SK-N-SH (cell line): ENCODE results near the gene GJB3. TPM values are rescaled to one million over a fixed set of nuclear protein-coding genes. Genes with fewer than 3 reads are reported as not detected.

Experiments
- CTCF ChIA-PET: fragments of 300-600, 350-600 bp; formaldehyde crosslinking; extraction: SDS; loops from one replicate; lab custom pipeline; 2021; lab: Yijun Ruan, JAX
- POLR2A ChIA-PET: fragments of 350-600 bp; sonication (Branson Sonifier 250); formaldehyde crosslinking; extraction: SDS; loops from one replicate; lab custom pipeline; 2020; ENCODE audit warnings: antibody characterized with exemption, inconsistent platforms; lab: Yijun Ruan, JAX
- DNase-seq: peaks from one replicate; pipeline ENCODE4 v3.0.0; 2012
- H2AFZ ChIP-seq: fragments of 200-600 bp; sonication (generic); 2 replicates; pipeline ENCODE4 v1.8.1; 2016; ENCODE audit warnings: antibody characterized with exemption, mild to moderate bottlenecking, low read depth
- H3F3A ChIP-seq: fragments of 200-600 bp; sonication (generic); replicated peaks from 2 replicates; pipeline ENCODE3; 2016; ENCODE audit warnings: antibody characterized with exemption, mild to moderate bottlenecking; ENCODE audit not compliant: insufficient read depth
- H3K27ac ChIP-seq, 2 experiments: fragments of 200-500 bp in 1 of 2; fragments of 200-600 bp in 1 of 2; sonication (Bioruptor generic) in 1 of 2; sonication (generic), shearing (Covaris generic) in 1 of 2; 2 replicates each; pipeline versions ENCODE4 v1.5.1 to v1.6.1; 2014 to 2016; ENCODE audit warnings: low read depth in 2 of 2, inconsistent platforms in 1 of 2, low read length in 1 of 2, mild to moderate bottlenecking in 1 of 2, mixed read lengths in 1 of 2
- H3K27me3 ChIP-seq: fragments of 200-600 bp; sonication (generic), shearing (Covaris generic); 2 replicates; pipeline ENCODE4 v1.6.1; 2016; ENCODE audit warnings: mixed run types; ENCODE audit not compliant: insufficient read depth
- H3K36me3 ChIP-seq, 2 experiments: fragments of 200-500 bp in 1 of 2; fragments of 200-600 bp in 1 of 2; sonication (Bioruptor generic) in 1 of 2; sonication (generic) in 1 of 2; replicated peaks in 1 of 2; 2 replicates each; pipeline versions ENCODE3 to v1.5.1; 2014 to 2016; ENCODE audit warnings: low read length in 1 of 2, mild to moderate bottlenecking in 1 of 2; ENCODE audit not compliant: insufficient read depth in 2 of 2, control insufficient read depth in 1 of 2
- H3K4me1 ChIP-seq, 2 experiments: fragments of 200-500 bp in 1 of 2; fragments of 200-600 bp in 1 of 2; sonication (Bioruptor generic) in 1 of 2; sonication (generic), shearing (Covaris generic) in 1 of 2; 2 replicates each; pipeline versions ENCODE4 v1.5.1 to v1.6.1; 2014 to 2016; ENCODE audit warnings: low read depth in 1 of 2, low read length in 1 of 2, mixed run types in 1 of 2; ENCODE audit not compliant: insufficient read depth in 2 of 2, control insufficient read depth in 1 of 2
- H3K4me2 ChIP-seq: fragments of 200-600 bp; sonication (generic), shearing (Covaris generic); 2 replicates; pipeline ENCODE4 v1.6.1; 2017; ENCODE audit warnings: mixed run types
- H3K4me3 ChIP-seq, 2 experiments: fragments of 200-500 bp in 1 of 2; fragments of 200-600 bp in 1 of 2; sonication (Bioruptor generic) in 1 of 2; sonication (generic), shearing (Covaris generic) in 1 of 2; 2 replicates each; pipeline versions ENCODE4 v1.5.1 to v1.8.1; 2014 to 2016; ENCODE audit warnings: low read depth in 2 of 2, inconsistent platforms in 1 of 2, low read length in 1 of 2, mild to moderate bottlenecking in 1 of 2, mixed read lengths in 1 of 2, moderate library complexity in 1 of 2
- H3K79me2 ChIP-seq: fragments of 200-600 bp; sonication (generic); 2 replicates; pipeline ENCODE4 v1.8.1; 2017; ENCODE audit warnings: mild to moderate bottlenecking; ENCODE audit not compliant: insufficient read depth
- H3K9ac ChIP-seq: fragments of 200-600 bp; sonication (generic); 2 replicates; pipeline ENCODE4 v1.6.1; 2017; ENCODE audit warnings: mixed run types
- H3K9me2 ChIP-seq: fragments of 200-600 bp; sonication (generic); 2 replicates; pipeline ENCODE4 v1.6.1; 2017; ENCODE audit warnings: mixed run types
- H3K9me3 ChIP-seq: fragments of 200-600 bp; sonication (generic); 2 replicates; pipeline ENCODE4 v1.6.1; 2017; ENCODE audit warnings: mixed run types, mild to moderate bottlenecking, moderate library complexity
- H4K20me1 ChIP-seq: fragments of 200-600 bp; sonication (generic); 2 replicates; pipeline ENCODE4 v1.6.1; 2017; ENCODE audit warnings: mild to moderate bottlenecking, mixed run types; ENCODE audit not compliant: insufficient read depth
- CHD2 ChIP-seq: fragments of 150-350 bp; IDR thresholded peaks from 2 replicates; pipeline ENCODE4 v1.6.1; 2018; ENCODE audit warnings: low read length; ENCODE audit not compliant: partially characterized antibody
- ELF1 ChIP-seq: IDR thresholded peaks from 2 replicates; pipeline ENCODE4 v1.4.0; 2012
- EP300 ChIP-seq, 2 experiments: IDR thresholded peaks; 2 replicates each; pipeline versions ENCODE4 v1.4.0 to v1.6.1; 2012; ENCODE audit warnings: borderline replicate concordance in 1 of 2, low read depth in 1 of 2, low read length in 1 of 2
- FOXM1 ChIP-seq: IDR thresholded peaks from 2 replicates; pipeline ENCODE4 v1.4.0; 2012; ENCODE audit warnings: low read depth, mild to moderate bottlenecking
- GABPA ChIP-seq: IDR thresholded peaks from 2 replicates; pipeline ENCODE4 v1.4.0; 2012; ENCODE audit warnings: low read depth, mild to moderate bottlenecking
- GATA2 ChIP-seq: sonication (generic); formaldehyde crosslinking; IDR thresholded peaks from 2 replicates; pipeline ENCODE4 v1.5.0; 2020; ENCODE audit warnings: mild to moderate bottlenecking, missing genetic modification reagents
- MEF2A ChIP-seq: IDR thresholded peaks from 2 replicates; pipeline ENCODE4 v1.4.0; 2012; ENCODE audit warnings: low read depth, borderline replicate concordance
- MXI1 ChIP-seq: IDR thresholded peaks from 2 replicates; pipeline ENCODE4 v1.6.1; 2012; ENCODE audit warnings: mild to moderate bottlenecking, low read depth, low read length, improper control_type of control experiment
- POLR2AphosphoS5 ChIP-seq: IDR thresholded peaks from 2 replicates; pipeline ENCODE4 v1.6.1; 2012; ENCODE audit warnings: low read depth, low read length
- RFX5 ChIP-seq: IDR thresholded peaks from 2 replicates; pipeline ENCODE4 v1.6.1; 2012; ENCODE audit warnings: mild to moderate bottlenecking, improper control_type of control experiment, low read length
- RXRA ChIP-seq: IDR thresholded peaks from 2 replicates; pipeline ENCODE4 v1.4.0; 2012; ENCODE audit warnings: low read depth, mild to moderate bottlenecking, borderline replicate concordance
- SIN3A ChIP-seq: IDR thresholded peaks from 2 replicates; pipeline ENCODE4 v1.6.1; 2012; ENCODE audit warnings: low read depth, mild to moderate bottlenecking, low read length, moderate library complexity, borderline replicate concordance
- TCF12 ChIP-seq: IDR thresholded peaks from 2 replicates; pipeline ENCODE4 v1.4.0; 2012
- TEAD4 ChIP-seq: IDR thresholded peaks from 2 replicates; pipeline ENCODE4 v1.4.0; 2012; ENCODE audit warnings: mild to moderate bottlenecking, borderline replicate concordance; ENCODE audit not compliant: insufficient read depth
- ZBTB33 ChIP-seq: IDR thresholded peaks from 2 replicates; pipeline ENCODE4 v1.4.0; 2012; ENCODE audit warnings: low read depth, borderline replicate concordance
- WGBS: methylation state at CpG from one replicate; pipeline ENCODE4 v1.1.6; 2017; ENCODE audit warnings: low lambda C conversion rate; 5-methylcytosine and 5-hydroxymethylcytosine counted together
- polyA plus RNA-seq, 3 experiments: library from polyadenylated mRNA; depleted of rRNA; stranded (reverse); fragments of >200 nt; gene quantifications; 2 replicates each; pipeline ENCODE4 v1.2.3, GENCODE V29; 2012
- TF ChIP-seq, protein P1 (sequence below): fragments of 150-350 bp; IDR thresholded peaks from 2 replicates; pipeline ENCODE4 v1.6.1; 2016; ENCODE audit warnings: mild to moderate bottlenecking, low read depth, low read length
- TF ChIP-seq, protein P2 (sequence below): IDR thresholded peaks from 2 replicates; pipeline ENCODE4 v1.4.0; 2012; ENCODE audit warnings: low read depth, borderline replicate concordance

GJB3 gene
- polyA plus RNA-seq, 1 of the 3 experiments (the other 2 are of a cell fraction), result not detected

GRCh38 chr1:34794001-34794789 lies 13.2 kb downstream of the GJB3 start:
- no peak for DNase-seq
- TF ChIP-seq, protein P1, sequence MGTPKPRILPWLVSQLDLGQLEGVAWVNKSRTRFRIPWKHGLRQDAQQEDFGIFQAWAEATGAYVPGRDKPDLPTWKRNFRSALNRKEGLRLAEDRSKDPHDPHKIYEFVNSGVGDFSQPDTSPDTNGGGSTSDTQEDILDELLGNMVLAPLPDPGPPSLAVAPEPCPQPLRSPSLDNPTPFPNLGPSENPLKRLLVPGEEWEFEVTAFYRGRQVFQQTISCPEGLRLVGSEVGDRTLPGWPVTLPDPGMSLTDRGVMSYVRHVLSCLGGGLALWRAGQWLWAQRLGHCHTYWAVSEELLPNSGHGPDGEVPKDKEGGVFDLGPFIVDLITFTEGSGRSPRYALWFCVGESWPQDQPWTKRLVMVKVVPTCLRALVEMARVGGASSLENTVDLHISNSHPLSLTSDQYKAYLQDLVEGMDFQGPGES, result no peak
- TF ChIP-seq RFX5 (no peak), TCF12 (no peak), MXI1 (no peak), FOXM1 (no peak), EP300 (IDR thresholded peaks at IDR 0.05; ENCODE audit: borderline replicate concordance in 1 of 2, low read depth in 1 of 2, low read length in 1 of 2) (no peak), TEAD4 (no peak), ELF1 (no peak), MEF2A (no peak), POLR2AphosphoS5 (no peak)
- TF ChIP-seq, protein P2, sequence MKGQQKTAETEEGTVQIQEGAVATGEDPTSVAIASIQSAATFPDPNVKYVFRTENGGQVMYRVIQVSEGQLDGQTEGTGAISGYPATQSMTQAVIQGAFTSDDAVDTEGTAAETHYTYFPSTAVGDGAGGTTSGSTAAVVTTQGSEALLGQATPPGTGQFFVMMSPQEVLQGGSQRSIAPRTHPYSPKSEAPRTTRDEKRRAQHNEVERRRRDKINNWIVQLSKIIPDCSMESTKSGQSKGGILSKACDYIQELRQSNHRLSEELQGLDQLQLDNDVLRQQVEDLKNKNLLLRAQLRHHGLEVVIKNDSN, result no peak
- no peak overlapping the region for H2AFZ ChIP-seq
- no peak overlapping the region for H3K9ac ChIP-seq
- H3K27ac ChIP-seq, result no peak overlapping the region
- H3K4me3 ChIP-seq, result no peak overlapping the region
- H3K79me2 ChIP-seq, result no peaks in the 10 kb centered on the region
- no peaks in the 10 kb centered on the region for H4K20me1 ChIP-seq
- H3K4me1 ChIP-seq, result no peaks in the 10 kb centered on the region
- no peaks in the 10 kb centered on the region for H3K9me3 ChIP-seq
- ChIA-PET POLR2A (no interaction called here), CTCF (interaction anchor here (8.2 kb wide), 1 partner anchor 60 kb away, joined by 170 read pairs; no protein-coding TSS in a partner anchor)
- no peak overlapping the region for H3K4me2 ChIP-seq
- H3F3A ChIP-seq, result no peaks in the 10 kb centered on the region
- H3K9me2 ChIP-seq, result no peaks in the 10 kb centered on the region
- no peaks in the 10 kb centered on the region for H3K36me3 ChIP-seq
- no peaks in the 10 kb centered on the region for H3K27me3 ChIP-seq
- 88% methylated on average over 24 of the region's 40 CpGs for WGBS

DNA sequence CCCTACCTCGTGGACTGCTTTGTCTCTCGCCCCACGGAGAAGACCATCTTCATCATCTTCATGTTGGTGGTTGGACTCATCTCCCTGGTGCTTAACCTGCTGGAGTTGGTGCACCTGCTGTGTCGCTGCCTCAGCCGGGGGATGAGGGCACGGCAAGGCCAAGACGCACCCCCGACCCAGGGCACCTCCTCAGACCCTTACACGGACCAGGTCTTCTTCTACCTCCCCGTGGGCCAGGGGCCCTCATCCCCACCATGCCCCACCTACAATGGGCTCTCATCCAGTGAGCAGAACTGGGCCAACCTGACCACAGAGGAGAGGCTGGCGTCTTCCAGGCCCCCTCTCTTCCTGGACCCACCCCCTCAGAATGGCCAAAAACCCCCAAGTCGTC lies 13.8 kb downstream of the GJB3 start:
- no peak for DNase-seq
- Histone ChIP-seq H3K4me1 (no peaks in the 10 kb centered on the region), H3K4me2 (no peak overlapping the region), H3K9ac (no peak overlapping the region), H3F3A (no peaks in the 10 kb centered on the region), H3K36me3 (no peaks in the 10 kb centered on the region), H3K9me2 (no peaks in the 10 kb centered on the region), H3K27ac (no peak overlapping the region), H3K4me3 (no peak overlapping the region), H3K9me3 (no peaks in the 10 kb centered on the region), H2AFZ (no peak overlapping the region), H3K79me2 (no peaks in the 10 kb centered on the region), H3K27me3 (no peaks in the 10 kb centered on the region), H4K20me1 (no peaks in the 10 kb centered on the region)
- 77% methylated on average over 5 of the region's 12 CpGs for WGBS
- TF ChIP-seq CHD2, result no peak
- no peak for TF ChIP-seq ZBTB33
- no peak for TF ChIP-seq SIN3A
- TF ChIP-seq MEF2A, result no peak
- TF ChIP-seq POLR2AphosphoS5, result no peak
- TF ChIP-seq RXRA, result no peak
- TF ChIP-seq GATA2 (CRISPR knock-in tag), result no peak
- TF ChIP-seq GABPA, result no peak
- TF ChIP-seq TEAD4, result no peak
- CTCF ChIA-PET, result no interaction called here
- POLR2A ChIA-PET, result no interaction called here
